ENCODE measurements around the gene WNT2B. TPM values are rescaled to one million over a fixed set of nuclear protein-coding genes. Genes with fewer than 3 reads are reported as not detected.

WNT2B gene
- polyA plus RNA-seq, 1 experiment: 2.7 TPM

GRCh38 chr1:112502826-112503225 lies 5.9 kb upstream of the WNT2B start:
- no peak for DNase-seq (ENCODE audit: low read depth, low spot score)
- H3K27me3 ChIP-seq (ENCODE audit: control insufficient read depth, insufficient read depth, low read length): peaks cover 19% of the 10 kb centered on the region
- TF ChIP-seq, protein P1, sequence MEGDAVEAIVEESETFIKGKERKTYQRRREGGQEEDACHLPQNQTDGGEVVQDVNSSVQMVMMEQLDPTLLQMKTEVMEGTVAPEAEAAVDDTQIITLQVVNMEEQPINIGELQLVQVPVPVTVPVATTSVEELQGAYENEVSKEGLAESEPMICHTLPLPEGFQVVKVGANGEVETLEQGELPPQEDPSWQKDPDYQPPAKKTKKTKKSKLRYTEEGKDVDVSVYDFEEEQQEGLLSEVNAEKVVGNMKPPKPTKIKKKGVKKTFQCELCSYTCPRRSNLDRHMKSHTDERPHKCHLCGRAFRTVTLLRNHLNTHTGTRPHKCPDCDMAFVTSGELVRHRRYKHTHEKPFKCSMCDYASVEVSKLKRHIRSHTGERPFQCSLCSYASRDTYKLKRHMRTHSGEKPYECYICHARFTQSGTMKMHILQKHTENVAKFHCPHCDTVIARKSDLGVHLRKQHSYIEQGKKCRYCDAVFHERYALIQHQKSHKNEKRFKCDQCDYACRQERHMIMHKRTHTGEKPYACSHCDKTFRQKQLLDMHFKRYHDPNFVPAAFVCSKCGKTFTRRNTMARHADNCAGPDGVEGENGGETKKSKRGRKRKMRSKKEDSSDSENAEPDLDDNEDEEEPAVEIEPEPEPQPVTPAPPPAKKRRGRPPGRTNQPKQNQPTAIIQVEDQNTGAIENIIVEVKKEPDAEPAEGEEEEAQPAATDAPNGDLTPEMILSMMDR (IDR thresholded peaks at IDR 0.05; ENCODE audit: low read depth, low read length): no peak
- ChIA-PET POLR2A (interaction anchor here (1.5 kb wide), 1 partner anchor 26 kb away, joined by 10 read pairs; no protein-coding TSS in a partner anchor), CTCF (interaction anchor here (1.0 to 4.4 kb wide), 14 partner anchors 10 to 170 kb away, joined by 3 to 177 read pairs (median 11); no protein-coding TSS in a partner anchor)
- H3K27ac ChIP-seq (ENCODE audit: low read depth, low read length): no peak overlapping the region
- H3K4me3 ChIP-seq (ENCODE audit: low read depth, low read length): no peak overlapping the region
- no peaks in the 10 kb centered on the region for H3K9me3 ChIP-seq (ENCODE audit: control insufficient read depth, insufficient read depth, low read length)

GRCh38 chr1:112504001-112504660 lies 4.6 kb upstream of the WNT2B start:
- CTCF ChIA-PET: interaction anchor here (0.9 to 1.7 kb wide), 2 partner anchors 19 to 110 kb away, joined by 3 to 6 read pairs; no protein-coding TSS in a partner anchor
- DNase-seq (ENCODE audit: low read depth, low spot score): no peak
- H3K27ac ChIP-seq (ENCODE audit: low read depth, low read length): no peak overlapping the region

GRCh38 chr1:112504661-112505399 lies 3.9 kb upstream of the WNT2B start:
- TF ChIP-seq, protein P1 (IDR thresholded peaks at IDR 0.05; ENCODE audit: low read depth, low read length): no peak
- H3K27ac ChIP-seq (ENCODE audit: low read depth, low read length): no peak overlapping the region
- H3K4me3 ChIP-seq (ENCODE audit: low read depth, low read length): no peak overlapping the region
- ChIA-PET CTCF (interaction anchor here (0.9 to 1.7 kb wide), 2 partner anchors 18 to 109 kb away, joined by 3 to 6 read pairs; no protein-coding TSS in a partner anchor), POLR2A (interaction anchor here (0.6 to 1.1 kb wide), 2 partner anchors 39 to 111 kb away, joined by 3 to 5 read pairs; no protein-coding TSS in a partner anchor)
- H3K9me3 ChIP-seq (ENCODE audit: control insufficient read depth, insufficient read depth, low read length): peaks cover 7% of the 10 kb centered on the region; the same call in 1 of the 2 replicates
- no peak for DNase-seq (ENCODE audit: low read depth, low spot score)
- H3K27me3 ChIP-seq (ENCODE audit: control insufficient read depth, insufficient read depth, low read length): peaks cover 37% of the 10 kb centered on the region

More at GRCh38 chr1:112504001-112504660, 4.6 kb upstream of the WNT2B start:
- no peak overlapping the region for H3K4me3 ChIP-seq (ENCODE audit: low read depth, low read length)
- TF ChIP-seq, protein P1 (IDR thresholded peaks at IDR 0.05; ENCODE audit: low read depth, low read length): no peak
- H3K9me3 ChIP-seq (ENCODE audit: control insufficient read depth, insufficient read depth, low read length): peaks cover 3% of the 10 kb centered on the region; the same call in 1 of the 2 replicates
- POLR2A ChIA-PET: interaction anchor here (0.5 to 1.1 kb wide), 3 partner anchors 39 to 121 kb away, joined by 3 to 5 read pairs (median 4); no protein-coding TSS in a partner anchor
- H3K27me3 ChIP-seq (ENCODE audit: control insufficient read depth, insufficient read depth, low read length): peaks cover 30% of the 10 kb centered on the region

GRCh38 chr1:112505400-112505785 lies 3.4 kb upstream of the WNT2B start:
- Histone ChIP-seq H3K27me3 (ENCODE audit: control insufficient read depth, insufficient read depth, low read length) (peaks cover 42% of the 10 kb centered on the region), H3K9me3 (ENCODE audit: control insufficient read depth, insufficient read depth, low read length) (peaks cover 7% of the 10 kb centered on the region; the same call in 1 of the 2 replicates), H3K27ac (ENCODE audit: low read depth, low read length) (no peak overlapping the region), H3K4me3 (ENCODE audit: low read depth, low read length) (no peak overlapping the region)
- TF ChIP-seq, protein P1 (IDR thresholded peaks at IDR 0.05; ENCODE audit: low read depth, low read length): no peak
- no peak for DNase-seq (ENCODE audit: low read depth, low spot score)
- POLR2A ChIA-PET: no interaction called here
- CTCF ChIA-PET: interaction anchor here (1.7 kb wide), 1 partner anchor 109 kb away, joined by 6 read pairs; no protein-coding TSS in a partner anchor
